SW 1271 (cell line): ENCODE data around the gene FAM163B.
"Not testable (repeated sequence)": the region's sequence is repeated elsewhere in the genome, so short reads cannot be mapped to it uniquely, and the experiment has no call there.

Experiments
- DNase-seq, 2 experiments: peaks; one replicate each; lab custom pipeline; 2025; lab: John Stamatoyannopoulos, UW

Gene FAM163B

DNA sequence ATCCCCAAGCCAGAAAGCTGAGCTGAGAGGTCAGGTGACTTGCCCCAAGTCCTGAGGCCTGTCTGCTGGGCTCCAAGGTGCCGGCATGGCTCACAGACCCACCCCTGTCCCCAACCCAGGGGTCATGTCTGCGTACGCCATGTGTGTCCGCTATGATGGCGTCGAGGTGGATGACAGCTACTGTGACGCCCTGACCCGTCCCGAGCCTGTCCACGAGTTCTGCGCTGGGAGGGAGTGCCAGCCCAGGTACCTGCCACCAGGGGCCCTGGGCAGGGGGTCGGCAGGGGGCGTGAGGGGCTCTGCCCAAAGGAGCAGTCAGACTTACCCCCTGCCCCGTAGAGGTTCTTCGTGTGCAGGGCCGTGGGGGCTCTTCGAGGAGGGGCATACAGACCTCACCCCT, 42.4 kb downstream of the FAM163B start:
- no peak for DNase-seq

DNA sequence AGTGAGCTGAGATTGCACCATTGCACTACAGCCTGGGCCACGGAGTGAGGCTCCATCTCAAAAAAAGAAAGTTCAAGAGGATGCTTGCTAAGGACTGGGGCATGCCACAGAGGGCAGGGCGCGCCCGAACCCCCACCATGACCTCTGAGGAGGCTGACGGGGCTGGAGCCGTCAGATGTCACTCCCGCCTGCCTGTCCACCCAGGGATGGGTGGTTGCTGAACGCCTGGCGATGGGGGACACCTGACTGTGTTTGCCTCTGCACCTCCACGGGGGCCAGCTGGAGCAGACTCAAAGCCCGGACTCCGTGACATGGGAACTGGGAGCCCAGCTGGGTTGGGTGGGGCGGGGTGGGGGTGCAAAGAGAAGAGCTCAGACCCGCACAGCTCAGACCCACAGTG, 42.8 kb downstream of the FAM163B start:
- no peak for DNase-seq

DNA sequence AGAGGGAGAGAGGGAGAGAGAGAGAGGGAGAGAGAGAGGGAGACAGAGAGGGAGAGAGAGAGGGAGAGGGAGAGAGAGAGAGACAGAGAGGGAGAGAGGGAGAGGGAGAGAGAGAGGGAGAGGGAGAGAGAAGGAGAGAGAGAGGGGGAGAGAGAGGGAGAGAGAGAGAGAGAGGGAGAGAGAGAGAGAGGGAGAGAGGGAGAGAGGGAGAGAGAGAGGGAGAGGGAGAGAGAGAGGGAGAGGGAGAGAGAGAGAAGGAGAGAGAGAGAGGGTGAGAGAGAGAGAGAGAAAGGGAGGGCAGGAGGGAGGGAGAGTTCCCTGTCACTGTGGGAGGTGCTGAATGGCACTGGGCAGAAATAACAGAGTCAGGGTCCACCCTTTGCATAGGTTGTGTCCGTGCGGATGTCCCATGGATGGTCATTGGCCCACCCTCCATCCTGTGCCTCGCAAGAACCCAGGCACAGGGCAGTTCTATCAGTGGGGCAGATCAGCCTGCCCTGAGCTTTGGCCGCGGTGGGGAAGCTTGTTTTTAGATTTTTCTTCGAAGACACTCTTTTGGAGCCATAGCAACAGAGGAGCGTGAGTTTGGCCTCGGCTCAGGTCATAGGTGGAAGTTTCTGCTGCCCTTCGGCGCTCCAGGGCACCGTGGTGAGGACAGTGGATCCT, 44.6 kb downstream of the FAM163B start:
- DNase-seq = no peak

DNA sequence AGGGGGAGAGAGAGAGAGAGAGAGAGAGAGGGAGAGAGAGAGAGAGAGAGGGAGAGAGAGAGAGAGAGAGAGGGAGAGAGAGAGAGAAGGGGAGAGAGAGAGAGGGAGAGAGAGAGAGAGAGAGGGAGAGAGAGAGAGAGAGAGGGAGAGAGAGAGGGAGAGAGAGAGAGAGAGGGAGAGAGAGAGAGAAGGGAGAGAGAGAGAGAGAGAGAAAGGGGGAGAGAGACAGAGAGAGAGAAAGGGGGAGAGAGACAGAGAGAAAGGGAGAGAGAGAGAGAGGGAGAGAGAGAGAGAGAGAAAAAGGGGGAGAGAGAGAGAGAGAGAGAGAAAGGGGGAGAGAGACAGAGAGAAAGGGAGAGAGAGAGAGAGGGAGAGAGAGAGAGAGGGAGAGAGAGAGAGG, 45.4 kb downstream of the FAM163B start:
- not testable (repeated sequence) for DNase-seq

DNA sequence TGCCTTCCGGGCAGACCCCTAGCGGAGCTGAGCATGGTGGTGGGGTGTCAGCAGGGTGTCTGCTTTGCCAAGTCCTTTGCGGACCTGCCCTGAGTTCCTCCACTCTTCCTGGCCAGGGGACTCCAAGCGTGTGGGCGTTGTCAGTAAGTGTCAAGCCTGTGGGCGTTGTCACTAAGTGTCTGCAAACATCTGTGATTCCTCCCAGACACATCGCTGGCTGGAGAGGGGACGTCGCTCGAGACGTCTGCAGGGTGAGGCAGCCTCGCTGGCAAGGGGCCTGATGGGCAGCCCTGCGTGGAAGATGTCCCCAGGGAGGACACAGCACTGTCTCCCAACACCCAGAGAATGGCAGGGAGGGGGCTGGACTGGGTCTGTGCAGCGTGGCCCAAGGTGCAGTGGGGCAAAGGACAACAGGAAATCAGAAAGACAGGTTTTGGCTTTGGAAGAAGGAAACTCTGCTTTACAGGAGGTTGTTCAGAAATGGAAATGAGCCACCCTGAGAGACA, 45.8 kb downstream of the FAM163B start:
- DNase-seq = no peak

DNA sequence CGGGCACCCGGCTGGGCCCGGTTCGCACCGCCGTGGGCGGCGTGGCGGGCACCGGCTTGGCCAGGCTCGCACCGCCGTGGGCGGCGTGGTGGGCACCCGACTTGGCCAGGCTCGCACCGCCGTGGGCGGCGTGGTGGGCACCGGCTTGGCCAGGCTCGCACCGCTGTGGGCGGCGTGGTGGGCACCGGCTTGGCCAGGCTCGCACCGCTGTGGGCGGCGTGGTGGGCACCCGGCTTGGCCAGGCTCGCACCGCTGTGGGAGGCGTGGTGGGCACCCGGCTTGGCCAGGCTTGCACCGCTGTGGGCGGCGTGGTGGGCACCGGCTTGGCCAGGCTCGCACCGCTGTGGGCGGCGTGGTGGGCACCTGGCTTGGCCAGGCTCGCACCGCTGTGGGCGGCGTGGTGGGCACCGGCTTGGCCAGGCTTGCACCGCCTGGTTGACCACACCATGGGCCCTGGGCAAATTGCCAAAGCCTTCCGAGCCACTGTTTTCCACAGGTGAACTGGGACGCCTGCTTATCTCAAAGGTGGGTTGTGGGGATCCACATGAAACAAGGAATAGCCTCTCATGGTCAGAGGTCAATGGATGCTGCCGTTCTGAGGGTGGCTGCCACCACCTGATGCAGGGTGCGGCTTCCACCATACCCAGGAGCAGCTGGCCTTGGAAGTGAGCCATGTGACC, 46.4 kb downstream of the FAM163B start:
- no peak for DNase-seq

DNA sequence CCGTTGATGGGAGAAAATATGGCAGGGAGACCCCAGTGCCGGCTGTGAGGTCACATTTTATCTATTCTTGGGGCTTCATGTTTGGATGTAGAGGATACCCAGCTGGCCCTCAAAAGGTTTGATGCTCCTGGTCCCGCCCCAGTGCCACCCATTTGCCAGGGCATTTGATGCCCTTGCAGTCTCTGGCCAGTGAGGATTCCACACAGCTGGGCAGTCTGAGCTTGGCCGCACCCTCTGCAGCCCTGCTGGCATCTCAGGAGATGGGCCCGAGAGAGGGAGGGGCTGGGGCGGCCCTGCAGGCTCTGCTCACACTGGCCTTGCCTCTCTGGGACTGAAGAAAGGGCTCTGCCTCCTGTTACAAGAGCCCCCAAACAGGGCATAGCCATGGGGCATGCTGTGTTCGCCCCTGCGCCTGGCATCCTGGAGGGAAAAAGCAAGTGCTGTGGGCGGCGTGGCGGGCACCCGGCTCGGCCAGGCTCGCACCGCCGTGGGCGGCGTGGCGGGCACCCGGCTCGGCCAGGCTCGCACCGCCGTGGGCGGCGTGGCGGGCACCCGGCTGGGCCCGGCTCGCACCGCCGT, 47.1 kb downstream of the FAM163B start:
- DNase-seq = no peak

DNA sequence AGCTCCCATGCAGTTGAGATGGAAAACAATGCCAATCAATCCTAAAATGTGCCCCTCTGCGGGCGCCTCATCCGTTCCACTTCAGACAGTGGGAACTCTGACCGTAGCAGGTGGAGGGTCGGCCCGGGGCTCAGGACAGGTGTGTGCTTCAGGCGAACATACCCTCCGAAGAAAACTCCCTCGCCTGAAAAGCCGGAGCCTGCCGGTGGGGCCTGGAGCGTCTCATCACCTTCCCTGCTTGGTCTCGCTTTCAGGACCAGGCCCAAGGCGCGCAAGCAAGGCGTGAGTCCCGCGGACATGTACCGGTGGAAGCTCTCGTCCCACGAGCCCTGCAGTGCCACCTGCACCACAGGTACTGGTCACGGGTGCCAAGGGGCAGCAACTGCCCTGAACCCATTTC, 48.2 kb downstream of the FAM163B start:
- no peak for DNase-seq

DNA sequence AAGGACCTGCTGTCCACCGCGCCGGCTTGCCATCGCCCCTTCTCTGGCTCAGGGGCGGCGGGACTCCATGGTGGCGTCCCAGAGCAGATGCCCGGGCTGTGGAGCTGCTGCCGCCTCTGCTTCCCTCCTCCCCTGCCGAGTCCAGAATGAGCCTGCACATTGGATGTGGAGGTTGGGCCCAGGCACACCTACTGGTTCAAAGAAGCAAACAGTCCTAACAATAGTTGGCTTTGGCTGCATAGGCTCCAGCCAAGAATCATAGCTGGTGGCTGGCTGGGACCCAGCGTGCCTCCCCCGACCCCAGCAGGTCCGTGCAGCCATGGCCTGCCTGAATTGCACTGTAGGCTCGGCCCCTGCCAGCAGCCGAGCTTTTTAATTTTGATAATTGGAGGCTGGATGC, 48.9 kb downstream of the FAM163B start:
- no peak for DNase-seq

DNA sequence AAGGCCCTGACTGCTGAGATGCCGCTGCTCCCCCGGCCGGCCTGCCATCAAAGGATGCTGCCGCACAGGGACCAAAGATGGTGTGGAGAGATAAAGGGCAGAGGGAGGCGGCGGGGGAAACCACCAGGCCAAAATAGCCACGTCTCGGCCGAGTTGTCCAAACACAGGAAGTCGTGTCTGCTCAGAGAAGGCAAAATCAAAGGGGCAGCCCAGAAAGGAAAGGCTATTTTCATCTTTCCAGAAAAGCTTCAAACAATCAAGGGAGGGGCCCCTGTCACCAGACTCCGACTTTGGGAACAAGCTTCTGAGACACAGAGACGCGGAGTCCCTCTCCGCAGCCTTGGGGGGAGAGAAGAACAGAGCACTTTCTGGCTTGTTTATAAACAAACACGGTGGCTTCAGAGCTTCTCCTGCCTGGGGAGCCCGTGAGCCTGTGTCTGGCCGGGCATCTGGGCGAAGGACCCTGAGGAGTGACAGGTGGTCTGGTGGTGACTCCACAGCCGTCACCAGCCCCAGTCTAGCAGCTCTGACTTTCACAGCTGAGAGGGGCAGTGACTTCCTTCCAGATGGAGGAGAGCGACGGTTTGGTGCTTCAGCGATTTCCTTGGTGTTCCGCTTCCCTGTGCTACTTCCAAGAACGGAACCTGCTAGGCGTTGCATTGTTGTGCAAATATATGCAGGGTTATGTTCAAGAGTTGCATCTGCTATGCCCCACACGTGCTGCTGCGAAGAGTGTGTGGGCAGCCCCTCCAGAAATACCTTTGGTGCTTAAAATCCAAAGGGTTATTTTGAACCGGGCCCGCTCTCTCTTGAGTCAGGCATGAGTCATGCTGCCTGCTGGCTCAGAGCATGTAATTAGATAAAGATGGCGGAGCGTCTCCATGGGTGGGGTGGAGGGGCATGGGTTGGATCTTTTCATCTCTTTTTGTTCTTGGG, 50.7 kb downstream of the FAM163B start:
- no peak for DNase-seq

DNA sequence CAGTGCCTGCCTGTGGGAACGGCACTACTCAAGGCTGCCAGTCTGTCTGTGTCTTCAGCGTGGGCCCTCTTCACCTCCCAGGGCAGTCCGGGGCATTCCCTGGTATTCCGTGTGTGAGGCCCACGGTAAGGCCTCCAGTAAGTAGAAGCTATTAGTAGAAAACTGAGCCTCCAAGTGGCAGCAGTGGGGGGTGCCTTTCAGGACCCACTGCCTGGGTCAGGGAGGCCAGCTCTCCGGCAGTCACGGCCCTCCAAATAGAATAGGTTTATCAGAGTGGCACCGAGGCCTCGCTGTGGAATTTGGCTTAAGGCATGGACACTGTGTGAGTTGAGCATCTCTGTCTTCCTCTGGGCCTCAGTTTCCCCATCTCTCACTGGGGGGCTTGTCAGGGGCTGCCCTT, 51.6 kb downstream of the FAM163B start:
- DNase-seq = no peak

DNA sequence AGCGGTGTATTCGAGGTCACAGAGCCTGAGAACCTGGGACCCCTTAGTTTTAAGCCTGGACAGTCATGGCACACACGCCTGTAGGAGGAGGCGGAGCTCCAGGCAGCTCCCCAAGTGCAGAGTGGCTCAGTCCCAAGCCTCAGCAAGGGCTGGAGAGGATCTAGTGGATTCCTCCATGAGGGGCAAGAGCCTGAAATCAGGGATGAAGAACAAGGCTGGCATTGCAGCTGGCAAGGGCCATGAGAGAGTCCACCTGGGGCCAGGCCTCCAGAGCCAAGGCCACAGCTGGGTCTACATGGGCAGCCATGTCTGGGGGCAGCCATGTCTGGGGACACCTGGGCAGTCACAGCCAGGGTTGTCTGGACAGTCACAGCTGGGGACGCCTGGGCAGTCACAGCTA, 52.8 kb downstream of the FAM163B start:
- DNase-seq = no peak

DNA sequence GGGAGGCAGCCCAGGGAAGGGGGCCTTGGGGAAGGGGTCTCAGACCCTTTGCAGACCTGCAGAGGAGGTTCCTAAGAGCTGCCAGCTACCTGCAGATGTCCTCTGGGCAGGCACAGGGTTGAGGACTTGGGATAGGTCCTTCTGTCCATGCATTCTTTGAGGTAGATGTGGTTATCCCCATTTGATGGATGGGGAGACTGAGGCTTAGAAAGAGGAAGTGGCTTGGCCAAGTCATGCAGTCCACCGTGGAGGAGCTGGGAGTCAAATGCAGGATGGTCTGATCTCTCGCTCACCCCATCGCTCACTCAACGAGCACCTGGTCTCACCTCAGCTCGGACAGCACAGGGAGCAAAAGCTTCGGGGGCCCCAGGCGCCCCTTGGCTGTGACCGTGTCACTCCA, 54.5 kb downstream of the FAM163B start:
- DNase-seq = no peak

DNA sequence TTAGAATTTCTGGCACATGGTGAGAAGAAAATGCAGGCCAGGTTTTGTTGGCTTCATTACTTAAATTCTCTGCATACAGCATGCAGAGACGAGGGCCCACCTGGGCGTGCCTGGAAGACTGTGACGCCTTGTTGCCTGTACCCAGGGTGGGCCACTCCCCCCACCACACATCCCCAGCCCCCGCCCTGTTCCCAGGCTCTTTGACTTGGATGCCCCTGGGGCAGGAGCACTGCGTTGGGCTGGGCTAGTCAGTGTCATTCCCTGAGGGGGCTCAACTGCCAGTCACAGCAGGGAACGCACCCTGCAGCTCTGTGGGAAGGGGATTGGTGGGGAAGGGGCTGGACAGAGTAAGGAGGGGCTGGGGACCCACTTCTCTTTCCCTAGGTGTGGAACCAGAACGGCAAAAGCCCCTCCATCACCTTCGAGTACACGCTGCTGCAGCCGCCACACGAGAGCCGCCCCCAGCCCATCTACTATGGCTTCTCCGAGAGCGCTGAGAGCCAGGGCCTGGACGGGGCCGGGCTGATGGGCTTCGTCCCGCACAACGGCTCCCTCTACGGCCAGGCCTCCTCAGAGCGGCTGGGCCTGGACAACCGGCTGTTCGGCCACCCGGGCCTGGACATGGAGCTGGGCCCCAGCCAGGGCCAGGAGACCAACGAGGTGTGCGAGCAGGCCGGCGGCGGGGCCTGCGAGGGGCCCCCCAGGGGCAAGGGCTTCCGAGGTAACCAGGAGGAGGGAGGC, 55.0 kb downstream of the FAM163B start:
- no peak for DNase-seq

DNA sequence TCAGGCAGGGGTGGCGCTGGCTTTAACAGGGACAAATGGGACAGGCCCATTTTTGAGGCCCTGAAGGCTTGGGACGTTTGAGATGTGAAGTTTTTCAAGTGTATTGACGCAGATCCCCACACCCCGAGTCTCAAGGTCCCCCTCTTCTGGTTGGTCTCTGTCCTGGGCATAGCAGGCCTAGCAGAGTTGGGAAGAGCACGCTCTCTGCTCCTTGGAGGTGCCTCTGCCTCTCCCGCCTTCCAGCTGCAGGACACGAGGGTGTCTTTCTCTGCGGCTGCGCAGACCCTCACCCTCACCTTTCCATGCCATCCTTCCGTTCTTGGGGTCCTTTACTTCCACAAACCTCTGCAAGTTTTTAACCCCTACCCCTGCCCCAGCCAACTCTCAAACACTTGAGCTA, 56.1 kb downstream of the FAM163B start:
- DNase-seq = no peak

DNA sequence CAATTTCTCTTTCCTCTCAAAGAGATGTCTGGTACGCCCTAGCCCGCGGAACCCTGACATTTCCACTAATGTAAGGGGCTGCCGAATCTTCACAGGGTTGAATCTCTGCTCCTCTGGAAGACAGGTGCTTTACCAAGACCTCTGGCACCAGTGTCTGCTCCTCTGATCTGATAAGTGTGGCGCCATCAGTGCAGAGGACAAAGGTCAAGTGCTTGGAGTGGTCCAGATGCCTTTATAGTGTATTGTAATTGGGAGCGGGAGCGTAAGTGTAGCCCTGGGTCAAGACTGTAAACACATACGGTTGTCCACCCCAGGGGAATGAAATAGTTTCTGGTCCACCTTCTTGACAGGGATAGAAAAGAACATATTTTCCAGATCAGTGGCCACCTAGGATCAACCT, 57.0 kb downstream of the FAM163B start:
- no peak for DNase-seq

DNA sequence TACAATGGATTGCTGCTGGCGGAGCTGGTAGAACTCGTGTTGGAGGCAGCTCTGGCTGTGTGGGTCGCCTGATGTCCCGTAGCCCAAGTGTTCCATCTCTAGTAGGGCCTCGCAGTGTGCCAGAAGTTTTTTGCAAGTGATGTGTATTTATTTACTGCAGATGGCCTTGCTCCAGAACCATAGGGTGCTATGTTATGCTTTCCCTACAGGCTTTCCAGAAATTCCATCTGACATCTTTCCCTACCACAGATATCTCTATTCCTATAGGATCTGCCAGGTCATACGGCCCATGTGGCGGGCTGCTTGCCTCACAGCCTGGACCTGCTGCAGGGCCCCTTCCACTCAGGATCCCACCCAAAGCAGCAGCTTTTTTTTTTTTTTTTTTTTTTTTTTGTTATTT, 57.7 kb downstream of the FAM163B start:
- no peak for DNase-seq

DNA sequence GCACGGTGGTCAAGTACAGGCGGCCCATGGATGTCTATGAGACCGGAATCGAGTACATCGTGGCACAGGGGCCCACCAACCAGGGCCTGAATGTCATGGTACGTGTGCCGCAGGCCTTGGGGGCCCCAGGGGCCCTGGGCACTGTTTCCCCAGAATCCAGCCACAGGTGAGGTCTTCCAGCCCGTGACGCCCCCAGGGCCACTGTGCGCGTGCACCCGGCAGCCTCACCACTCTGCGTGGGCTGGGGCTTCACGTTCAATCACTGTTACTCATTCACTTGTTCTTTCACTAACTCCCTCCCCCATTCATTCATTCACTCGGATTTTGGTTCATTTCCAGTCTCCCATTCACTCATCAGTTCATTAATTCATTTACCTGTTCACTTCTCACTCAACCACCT, 62.1 kb downstream of the FAM163B start:
- DNase-seq = no peak

DNA sequence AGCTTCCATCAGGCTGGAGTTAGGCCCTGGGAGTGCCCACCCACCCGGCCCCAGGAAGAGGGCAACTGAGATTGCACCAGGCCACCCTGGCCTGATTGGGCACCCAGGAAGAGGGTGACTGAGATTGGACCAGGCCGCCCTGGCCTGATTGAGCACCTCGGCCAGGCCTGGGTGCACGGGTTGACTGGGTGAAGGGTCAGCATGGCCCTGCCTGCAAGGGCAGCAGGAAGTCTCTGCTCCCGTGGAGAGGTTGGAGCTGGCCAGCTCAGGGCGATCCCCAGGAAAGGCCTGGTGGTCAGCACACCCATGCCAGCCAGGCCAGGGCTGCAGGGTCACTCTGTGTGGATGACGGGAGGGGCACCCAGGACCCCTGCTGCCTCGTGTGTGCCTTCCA, 62.9 kb downstream of the FAM163B start:
- no peak for DNase-seq

DNA sequence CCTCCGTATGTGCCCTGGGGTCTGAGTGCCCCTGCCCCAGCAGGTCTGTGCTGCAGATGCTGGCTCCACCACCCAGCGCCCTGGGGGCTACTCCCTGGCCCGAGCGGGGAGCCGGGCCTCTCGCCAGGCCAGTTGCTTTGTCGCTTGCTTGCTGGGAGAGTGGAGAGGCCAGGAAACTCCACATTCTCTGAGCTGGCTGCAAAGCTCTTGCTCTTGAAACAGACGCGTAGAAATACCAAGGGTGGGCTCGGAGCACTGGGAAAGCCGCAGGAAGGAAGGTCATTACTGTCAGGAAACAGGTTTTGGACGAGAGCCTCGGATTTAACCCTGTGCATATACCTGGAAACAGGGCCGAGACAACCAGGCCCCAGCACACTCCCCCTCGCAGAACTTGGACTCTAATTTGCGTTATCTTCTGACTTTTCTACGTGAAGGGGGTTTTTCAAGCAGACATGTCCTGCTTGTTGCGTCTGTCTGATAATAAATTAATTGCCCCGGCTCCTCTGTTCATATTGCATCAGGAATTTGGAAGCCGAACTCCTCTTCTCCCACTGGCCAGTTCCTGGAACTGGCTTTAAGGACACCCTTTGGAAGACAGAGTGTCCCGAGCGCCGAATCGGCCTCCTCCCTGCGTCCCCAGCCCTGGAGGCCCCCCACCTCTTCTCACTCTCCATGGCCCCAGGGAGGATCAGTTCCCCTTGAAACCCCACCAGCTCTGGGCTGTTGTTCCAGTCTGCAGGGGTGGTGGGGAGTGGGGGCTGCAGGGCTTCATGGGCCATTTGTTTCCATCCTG, 63.5 kb downstream of the FAM163B start:
- no peak for DNase-seq
